WERI-Rb-1 (cell line): Measurements from ENCODE around the gene OPRPN.

Source experiments
- DNase-seq: peaks from one replicate; pipeline ENCODE4 v3.0.0-alpha.2; 2020
- H3K27ac ChIP-seq: fragments of 250-450 bp; sonication (Bioruptor Pico); 2 replicates; pipeline ENCODE4 v1.5.1; 2020; ENCODE audit warnings: mild to moderate bottlenecking, moderate library complexity
- H3K27me3 ChIP-seq: fragments of 250-450 bp; sonication (Bioruptor Pico); 2 replicates; pipeline ENCODE4 v1.5.1; 2021; ENCODE audit warnings: mild to moderate bottlenecking, low read depth, moderate library complexity; ENCODE audit not compliant: insufficient read depth, severe bottlenecking
- H3K36me3 ChIP-seq: fragments of 250-450 bp; sonication (Bioruptor Pico); 2 replicates; pipeline ENCODE4 v1.5.1; 2020; ENCODE audit warnings: mild to moderate bottlenecking, moderate library complexity
- H3K4me3 ChIP-seq: 2 replicates; pipeline ENCODE4 v1.5.1; 2011; ENCODE audit warnings: low read depth, mild to moderate bottlenecking, control low read depth, low read length
- H3K9me3 ChIP-seq: fragments of 250-450 bp; sonication (Bioruptor Pico); 2 replicates; pipeline ENCODE4 v1.5.1; 2021; ENCODE audit warnings: mild to moderate bottlenecking, moderate library complexity; ENCODE audit not compliant: severe bottlenecking
- TF ChIP-seq, protein P1 (sequence below): IDR thresholded peaks from 2 replicates; pipeline ENCODE4 v1.5.1; 2011; ENCODE audit warnings: low read depth, mild to moderate bottlenecking, control low read depth, inconsistent platforms, low read length

The OPRPN gene

GRCh38 chr4:70392057-70392776 is 5.5 kb upstream of the OPRPN start:
- no peaks in the 10 kb centered on the region for H3K9me3 ChIP-seq
- DNase-seq = no peak
- H3K27ac ChIP-seq = no peak overlapping the region
- H3K4me3 ChIP-seq = no peak overlapping the region
- no peaks in the 10 kb centered on the region for H3K36me3 ChIP-seq
- TF ChIP-seq, protein P1, sequence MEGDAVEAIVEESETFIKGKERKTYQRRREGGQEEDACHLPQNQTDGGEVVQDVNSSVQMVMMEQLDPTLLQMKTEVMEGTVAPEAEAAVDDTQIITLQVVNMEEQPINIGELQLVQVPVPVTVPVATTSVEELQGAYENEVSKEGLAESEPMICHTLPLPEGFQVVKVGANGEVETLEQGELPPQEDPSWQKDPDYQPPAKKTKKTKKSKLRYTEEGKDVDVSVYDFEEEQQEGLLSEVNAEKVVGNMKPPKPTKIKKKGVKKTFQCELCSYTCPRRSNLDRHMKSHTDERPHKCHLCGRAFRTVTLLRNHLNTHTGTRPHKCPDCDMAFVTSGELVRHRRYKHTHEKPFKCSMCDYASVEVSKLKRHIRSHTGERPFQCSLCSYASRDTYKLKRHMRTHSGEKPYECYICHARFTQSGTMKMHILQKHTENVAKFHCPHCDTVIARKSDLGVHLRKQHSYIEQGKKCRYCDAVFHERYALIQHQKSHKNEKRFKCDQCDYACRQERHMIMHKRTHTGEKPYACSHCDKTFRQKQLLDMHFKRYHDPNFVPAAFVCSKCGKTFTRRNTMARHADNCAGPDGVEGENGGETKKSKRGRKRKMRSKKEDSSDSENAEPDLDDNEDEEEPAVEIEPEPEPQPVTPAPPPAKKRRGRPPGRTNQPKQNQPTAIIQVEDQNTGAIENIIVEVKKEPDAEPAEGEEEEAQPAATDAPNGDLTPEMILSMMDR = no peak
- no peaks in the 10 kb centered on the region for H3K27me3 ChIP-seq

DNA sequence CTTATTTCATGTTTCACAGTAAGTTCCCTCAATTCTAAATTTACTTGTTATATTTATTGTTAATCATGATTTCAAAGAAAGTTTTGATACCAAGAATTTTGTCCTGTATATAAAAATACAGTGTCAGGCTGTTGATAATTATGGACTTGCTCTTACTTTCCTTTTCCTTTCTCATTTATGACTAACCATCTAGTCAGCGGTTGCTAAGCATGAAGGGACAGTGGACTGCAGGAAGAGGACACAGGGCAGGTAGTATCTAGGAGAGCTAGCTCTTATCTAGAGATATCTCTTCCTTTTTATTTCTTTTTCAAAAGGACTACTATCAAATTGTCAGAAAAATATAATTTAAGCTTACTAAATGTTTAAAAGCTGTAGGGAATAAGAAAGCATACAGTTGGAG is 1.6 kb downstream of the OPRPN start:
- Histone ChIP-seq H3K36me3 (no peaks in the 10 kb centered on the region), H3K4me3 (no peak overlapping the region), H3K27me3 (no peaks in the 10 kb centered on the region), H3K27ac (no peak overlapping the region), H3K9me3 (no peaks in the 10 kb centered on the region)
- DNase-seq = no peak
- TF ChIP-seq, protein P1 = no peak

- Histone ChIP-seq H3K4me3 (no peak overlapping the region), H3K36me3 (no peaks in the 10 kb centered on the region), H3K27me3 (no peaks in the 10 kb centered on the region), H3K9me3 (no peaks in the 10 kb centered on the region), H3K27ac (no peak overlapping the region)
- TF ChIP-seq, protein P1 = no peak
- no peak for DNase-seq
These were observed 5.0 kb downstream of the OPRPN start for GRCh38 chr4:70402762-70403161.

DNA sequence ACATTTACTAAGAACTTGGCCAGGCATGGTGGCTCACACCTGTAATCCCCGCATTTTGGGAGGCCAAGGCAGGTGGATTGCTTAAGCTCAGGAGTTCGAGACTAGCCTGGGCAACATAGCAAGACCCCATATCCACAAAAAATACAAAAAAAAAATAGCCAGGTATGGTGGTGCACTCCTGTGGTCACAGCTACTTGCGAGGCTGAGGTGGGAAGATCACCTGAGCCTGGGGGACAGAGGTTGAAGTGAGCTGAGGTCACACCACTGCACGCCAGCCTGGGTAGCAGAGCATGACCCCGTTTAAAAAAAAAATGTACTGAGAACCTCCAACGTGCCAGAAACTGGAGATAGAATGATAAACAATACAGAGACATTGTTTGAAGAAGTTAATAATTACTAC is 8.0 kb downstream of the OPRPN start:
- no peak overlapping the region for H3K27ac ChIP-seq

GRCh38 chr4:70425306-70425705 is 27.6 kb downstream of the OPRPN start:
- no peak overlapping the region for H3K4me3 ChIP-seq
- H3K36me3 ChIP-seq = no peaks in the 10 kb centered on the region
- no peak for DNase-seq
- no peak overlapping the region for H3K27ac ChIP-seq
- no peaks in the 10 kb centered on the region for H3K9me3 ChIP-seq
- H3K27me3 ChIP-seq = no peaks in the 10 kb centered on the region
- TF ChIP-seq, protein P1 = no peak

More for the DNA sequence above, 8.0 kb downstream of the OPRPN start:
- TF ChIP-seq, protein P1 = no peak
- Histone ChIP-seq H3K4me3 (no peak overlapping the region), H3K36me3 (no peaks in the 10 kb centered on the region), H3K9me3 (no peaks in the 10 kb centered on the region), H3K27me3 (no peaks in the 10 kb centered on the region)
- no peak for DNase-seq

GRCh38 chr4:70426789-70427188 is 29.0 kb downstream of the OPRPN start:
- TF ChIP-seq, protein P1 = no peak
- H3K9me3 ChIP-seq = no peaks in the 10 kb centered on the region
- H3K27ac ChIP-seq = no peak overlapping the region
- no peak for DNase-seq
- H3K36me3 ChIP-seq = no peaks in the 10 kb centered on the region
- no peak overlapping the region for H3K4me3 ChIP-seq
- no peaks in the 10 kb centered on the region for H3K27me3 ChIP-seq
